OCI-LY1 (cell line): ENCODE results near the gene LSM14A.

Experiments used
- H2AFZ ChIP-seq: fragments of 200-600 bp; sonication (generic), shearing (Covaris generic); 2 replicates; pipeline ENCODE4 v1.6.0; 2014; ENCODE audit warnings: antibody characterized with exemption, mild to moderate bottlenecking, low read length
- H3F3A ChIP-seq: fragments of 200-600 bp; sonication (generic), shearing (Covaris generic); 2 replicates; pipeline ENCODE4 v1.6.0; 2014; ENCODE audit warnings: mild to moderate bottlenecking, antibody characterized with exemption, low read length, moderate library complexity; ENCODE audit not compliant: insufficient read depth
- H3K27ac ChIP-seq: fragments of 200-600 bp; sonication (generic); 2 replicates; pipeline ENCODE4 v1.5.1; 2014; ENCODE audit warnings: low read length, mixed run types, mild to moderate bottlenecking, low read depth; ENCODE audit not compliant: poor library complexity, severe bottlenecking
- H3K27me3 ChIP-seq: fragments of 200-600 bp; sonication (generic); 2 replicates; pipeline ENCODE4 v1.6.0; 2014; ENCODE audit warnings: antibody characterized with exemption, mild to moderate bottlenecking, low read length, moderate library complexity; ENCODE audit not compliant: insufficient read depth
- H3K36me3 ChIP-seq: fragments of 200-600 bp; sonication (generic); 2 replicates; pipeline ENCODE4 v1.6.1; 2014; ENCODE audit warnings: mild to moderate bottlenecking, antibody characterized with exemption, low read length, moderate library complexity, mixed read lengths; ENCODE audit not compliant: insufficient read depth
- H3K4me1 ChIP-seq: fragments of 200-600 bp; sonication (generic); 2 replicates; pipeline ENCODE4 v1.5.1; 2014; ENCODE audit warnings: mild to moderate bottlenecking, low read length, moderate library complexity; ENCODE audit not compliant: insufficient read depth, severe bottlenecking
- H3K4me2 ChIP-seq: fragments of 200-600 bp; sonication (generic), shearing (Covaris generic); 2 replicates; pipeline ENCODE4 v1.6.1; 2014; ENCODE audit warnings: low read length
- H3K4me3 ChIP-seq: fragments of 200-600 bp; sonication (generic); 2 replicates; pipeline ENCODE4 v1.5.1; 2014; ENCODE audit warnings: low read length, low read depth, mild to moderate bottlenecking, mixed read lengths; ENCODE audit not compliant: poor library complexity, severe bottlenecking
- H3K79me2 ChIP-seq: fragments of 200-600 bp; shearing (Covaris generic); 2 replicates; pipeline ENCODE4 v1.6.1; 2016; ENCODE audit warnings: mixed run types, low read length, mixed read lengths; ENCODE audit not compliant: insufficient read depth
- H3K9ac ChIP-seq: fragments of 200-600 bp; sonication (generic), shearing (Covaris generic); 2 replicates; pipeline ENCODE4 v1.6.1; 2014; ENCODE audit warnings: mild to moderate bottlenecking, low read length, mixed read lengths
- H3K9me2 ChIP-seq: fragments of 200-600 bp; sonication (generic), shearing (Covaris generic); 2 replicates; pipeline ENCODE4 v1.6.1; 2014; ENCODE audit warnings: low read depth, mild to moderate bottlenecking, low read length, mixed read lengths
- H3K9me3 ChIP-seq: fragments of 200-600 bp; shearing (Covaris generic); 2 replicates; pipeline ENCODE4 v1.6.1; 2014; ENCODE audit warnings: low read length, mixed read lengths
- H4K20me1 ChIP-seq: fragments of 200-600 bp; sonication (generic), shearing (Covaris generic); 2 replicates; pipeline ENCODE4 v1.6.0; 2016; ENCODE audit warnings: mild to moderate bottlenecking, low read length; ENCODE audit not compliant: insufficient read depth
- EZH2 ChIP-seq: fragments of 200-600 bp; sonication (generic), shearing (Covaris generic); IDR thresholded peaks from 2 replicates; pipeline ENCODE4 v1.8.0; 2017; ENCODE audit warnings: borderline replicate concordance, mixed run types, mild to moderate bottlenecking, antibody characterized with exemption, low read length, moderate library complexity, mixed read lengths
- TF ChIP-seq, protein P1 (sequence below): fragments of 200-600 bp; sonication (generic), shearing (Covaris generic); IDR thresholded peaks from 2 replicates; pipeline ENCODE4 v1.5.1; 2017; ENCODE audit warnings: mild to moderate bottlenecking, antibody characterized with exemption, low read length, moderate library complexity, mixed read lengths

Gene LSM14A

DNA sequence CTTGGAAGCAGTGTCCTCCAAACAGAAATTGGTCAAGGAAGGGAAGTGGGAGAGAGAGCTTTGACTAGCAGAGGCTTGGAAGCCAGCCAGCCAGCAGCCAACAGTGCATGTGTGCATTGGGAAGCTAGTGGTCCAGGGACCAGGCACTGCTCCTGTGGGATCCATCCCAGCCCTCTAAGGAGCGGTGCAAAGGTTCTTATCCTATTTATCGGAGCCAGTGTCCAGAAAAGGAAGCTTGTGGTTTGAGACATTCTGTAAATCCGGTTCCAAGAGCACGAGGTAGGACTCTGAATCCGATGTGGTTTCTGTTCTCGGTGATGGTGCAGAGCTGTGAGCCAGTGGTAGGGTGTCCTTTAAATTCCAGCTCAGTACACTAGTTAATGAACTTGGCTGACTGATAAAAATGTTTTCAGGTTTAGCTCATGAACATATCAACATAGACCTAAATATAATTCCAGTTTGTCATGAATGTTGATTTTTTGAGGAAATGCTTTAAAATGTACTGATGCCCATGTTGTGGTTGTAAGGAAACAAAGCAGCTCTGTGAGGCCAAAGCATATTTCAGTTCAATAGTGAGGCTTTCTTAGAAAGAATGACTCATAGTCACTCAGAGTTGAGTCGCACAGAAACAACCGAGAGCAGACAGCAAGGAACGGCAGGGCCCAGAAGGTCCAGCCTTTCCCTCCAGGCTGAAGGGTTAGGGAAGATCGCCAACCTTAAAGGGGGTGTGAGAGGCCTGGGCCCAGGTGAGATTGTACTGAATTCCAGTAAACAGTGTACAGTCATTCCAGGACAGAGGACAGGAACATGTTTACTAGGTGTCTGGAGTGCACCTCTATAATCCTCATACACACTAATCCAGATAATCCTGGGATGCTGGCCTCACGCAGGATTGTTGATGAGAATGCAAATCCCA is 60.5 kb downstream of the LSM14A start:
- H3K9me3 ChIP-seq, result no peaks in the 10 kb centered on the region
- no peak overlapping the region for H3K4me2 ChIP-seq
- H3K4me3 ChIP-seq, result no peak overlapping the region
- H3F3A ChIP-seq, result no peaks in the 10 kb centered on the region
- peaks cover 31% of the 10 kb centered on the region for H3K36me3 ChIP-seq
- H3K9ac ChIP-seq, result no peak overlapping the region
- H3K27me3 ChIP-seq, result no peaks in the 10 kb centered on the region
- no peaks in the 10 kb centered on the region for H3K79me2 ChIP-seq
- H3K9me2 ChIP-seq, result no peaks in the 10 kb centered on the region
- no peak for TF ChIP-seq EZH2
- TF ChIP-seq, protein P1, sequence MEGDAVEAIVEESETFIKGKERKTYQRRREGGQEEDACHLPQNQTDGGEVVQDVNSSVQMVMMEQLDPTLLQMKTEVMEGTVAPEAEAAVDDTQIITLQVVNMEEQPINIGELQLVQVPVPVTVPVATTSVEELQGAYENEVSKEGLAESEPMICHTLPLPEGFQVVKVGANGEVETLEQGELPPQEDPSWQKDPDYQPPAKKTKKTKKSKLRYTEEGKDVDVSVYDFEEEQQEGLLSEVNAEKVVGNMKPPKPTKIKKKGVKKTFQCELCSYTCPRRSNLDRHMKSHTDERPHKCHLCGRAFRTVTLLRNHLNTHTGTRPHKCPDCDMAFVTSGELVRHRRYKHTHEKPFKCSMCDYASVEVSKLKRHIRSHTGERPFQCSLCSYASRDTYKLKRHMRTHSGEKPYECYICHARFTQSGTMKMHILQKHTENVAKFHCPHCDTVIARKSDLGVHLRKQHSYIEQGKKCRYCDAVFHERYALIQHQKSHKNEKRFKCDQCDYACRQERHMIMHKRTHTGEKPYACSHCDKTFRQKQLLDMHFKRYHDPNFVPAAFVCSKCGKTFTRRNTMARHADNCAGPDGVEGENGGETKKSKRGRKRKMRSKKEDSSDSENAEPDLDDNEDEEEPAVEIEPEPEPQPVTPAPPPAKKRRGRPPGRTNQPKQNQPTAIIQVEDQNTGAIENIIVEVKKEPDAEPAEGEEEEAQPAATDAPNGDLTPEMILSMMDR, result no peak
- no peaks in the 10 kb centered on the region for H3K4me1 ChIP-seq
- no peak overlapping the region for H3K27ac ChIP-seq
- H2AFZ ChIP-seq, result no peak overlapping the region
- no peaks in the 10 kb centered on the region for H4K20me1 ChIP-seq

DNA sequence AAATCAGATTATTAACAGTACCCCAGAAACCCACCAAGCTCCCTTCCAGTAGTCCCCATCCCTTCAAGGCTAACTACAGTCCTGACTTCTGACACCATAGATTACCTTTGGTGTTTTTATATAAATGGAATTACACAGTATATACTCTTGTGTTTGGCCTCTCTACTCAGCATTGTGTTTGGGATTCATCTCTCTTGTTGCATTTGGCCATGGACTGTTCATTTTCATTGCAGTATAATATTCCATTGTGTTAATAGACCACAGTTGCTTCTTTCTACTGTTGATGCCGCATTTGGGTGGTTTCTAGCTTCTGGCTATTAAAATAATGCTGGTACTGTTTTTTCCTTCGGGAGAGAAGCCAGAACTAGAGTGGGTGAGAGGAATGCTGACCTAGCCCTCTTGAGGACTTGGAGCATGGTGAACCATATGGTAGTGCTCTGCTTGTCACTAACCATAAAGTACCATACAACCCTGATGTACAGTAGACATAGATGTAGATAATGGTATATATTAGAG is 63.2 kb downstream of the LSM14A start:
- Histone ChIP-seq H3K36me3 (peaks cover 5% of the 10 kb centered on the region; the same call in 1 of the 2 replicates), H3K9me2 (no peaks in the 10 kb centered on the region), H3K9me3 (no peaks in the 10 kb centered on the region), H3F3A (no peaks in the 10 kb centered on the region), H3K4me2 (no peak overlapping the region), H3K4me1 (no peaks in the 10 kb centered on the region), H3K27ac (no peak overlapping the region), H2AFZ (no peak overlapping the region), H3K9ac (no peak overlapping the region), H3K4me3 (no peak overlapping the region), H4K20me1 (no peaks in the 10 kb centered on the region), H3K27me3 (no peaks in the 10 kb centered on the region), H3K79me2 (no peaks in the 10 kb centered on the region)
- TF ChIP-seq, protein P1, result no peak
- TF ChIP-seq EZH2, result no peak

DNA sequence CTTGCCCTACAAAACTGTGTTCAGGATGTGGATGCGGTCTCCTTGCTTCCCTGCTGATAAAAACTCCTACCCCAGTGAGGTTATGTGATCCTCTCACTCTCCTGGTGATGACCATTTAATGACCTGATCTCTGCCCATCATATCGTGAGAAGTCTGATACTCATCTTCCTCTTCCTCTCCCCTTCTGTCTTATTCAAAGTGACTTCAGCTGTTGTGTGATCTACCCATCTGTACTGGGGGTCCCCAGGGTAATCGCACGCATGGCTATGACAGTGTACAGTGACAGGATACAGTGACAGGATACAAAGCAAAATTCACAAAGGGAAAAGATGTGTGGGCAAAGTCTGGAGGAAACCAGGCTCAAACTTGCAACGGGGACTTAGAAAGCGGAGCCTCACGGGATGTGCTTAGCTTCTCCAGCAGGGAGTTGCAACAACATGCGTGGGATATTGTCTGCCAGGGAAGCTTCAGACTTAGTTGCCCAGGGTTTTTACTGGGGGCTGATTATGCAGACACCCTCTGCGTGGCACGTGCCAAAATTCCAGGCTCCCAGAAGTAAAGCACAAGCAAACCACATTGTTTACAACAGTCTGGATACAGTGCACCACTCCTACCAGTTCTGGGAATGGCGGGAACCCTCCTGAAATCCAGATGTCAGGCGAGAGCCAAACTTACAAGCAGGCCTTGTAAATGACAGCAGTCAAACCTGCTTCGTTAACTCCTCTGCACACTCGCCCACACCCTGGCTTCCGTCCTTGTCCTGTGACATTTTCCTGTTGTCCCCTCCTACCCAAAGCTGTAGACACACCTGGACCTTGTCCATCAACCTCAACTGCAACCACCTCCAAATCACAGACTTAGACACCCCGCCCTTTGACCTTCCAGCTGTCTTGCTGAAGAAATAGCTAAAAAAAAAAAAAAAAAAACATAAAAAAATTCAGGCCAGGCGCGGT is 64.0 kb downstream of the LSM14A start:
- no peak overlapping the region for H3K9ac ChIP-seq
- TF ChIP-seq, protein P1, result no peak
- no peak for TF ChIP-seq EZH2
- H3K4me3 ChIP-seq, result no peak overlapping the region
- no peaks in the 10 kb centered on the region for H3F3A ChIP-seq
- H3K79me2 ChIP-seq, result no peaks in the 10 kb centered on the region
- H3K9me2 ChIP-seq, result no peaks in the 10 kb centered on the region
- no peaks in the 10 kb centered on the region for H4K20me1 ChIP-seq
- no peaks in the 10 kb centered on the region for H3K4me1 ChIP-seq
- H3K4me2 ChIP-seq, result no peak overlapping the region
- no peak overlapping the region for H3K27ac ChIP-seq
- no peak overlapping the region for H2AFZ ChIP-seq
- H3K36me3 ChIP-seq, result no peaks in the 10 kb centered on the region
- H3K27me3 ChIP-seq, result no peaks in the 10 kb centered on the region
- H3K9me3 ChIP-seq, result no peaks in the 10 kb centered on the region
